Skeletal muscle tissue (tissue), 4 donors: Measurements from ENCODE around the gene LSM11. TPM values are rescaled to one million over a fixed set of nuclear protein-coding genes. Genes with fewer than 3 reads are reported as not detected.

Experiments
- H3K27ac ChIP-seq: one replicate; pipeline ENCODE4 v1.7.0; 2013; ENCODE audit warnings: mild to moderate bottlenecking, low read depth, low read length, inconsistent platforms
- H3K27me3 ChIP-seq, 3 donors: one replicate each; pipeline ENCODE4 v1.7.0; 2013; ENCODE audit warnings: low read length in 3 of 3; ENCODE audit not compliant: control insufficient read depth in 3 of 3, insufficient read depth in 3 of 3
- H3K36me3 ChIP-seq, 3 donors: one replicate each; pipeline ENCODE4 v1.7.0; 2013; ENCODE audit warnings: low read length in 3 of 3; ENCODE audit not compliant: control insufficient read depth in 3 of 3, insufficient read depth in 3 of 3
- H3K4me1 ChIP-seq, 3 donors: one replicate each; pipeline ENCODE4 v1.7.0; 2013; ENCODE audit warnings: low read length in 3 of 3, mild to moderate bottlenecking in 3 of 3; ENCODE audit not compliant: control insufficient read depth in 3 of 3, insufficient read depth in 3 of 3
- H3K4me3 ChIP-seq, 3 donors: one replicate each; pipeline ENCODE4 v1.7.0; 2013; ENCODE audit warnings: low read length in 3 of 3
- H3K9ac ChIP-seq, 3 donors: one replicate each; pipeline ENCODE4 v1.7.0; 2013; ENCODE audit warnings: low read length in 3 of 3, mild to moderate bottlenecking in 3 of 3, moderate library complexity in 2 of 3, low read depth in 1 of 3
- H3K9me3 ChIP-seq, 3 donors: one replicate each; pipeline ENCODE4 v1.7.0; 2013; ENCODE audit warnings: low read length in 3 of 3; ENCODE audit not compliant: control insufficient read depth in 3 of 3
- total RNA-seq: library from RNA; depleted of rRNA; stranded (reverse); fragments of >200 nt; gene quantifications from one replicate; pipeline ENCODE4 v1.2.3, GENCODE V29; 2014
- donor health status: Osteomylitis.

LSM11 gene
- total RNA-seq, 1 donor from 2014 or later: 8.9 TPM

- no peak overlapping the region for H3K9ac ChIP-seq
- no peak overlapping the region for H3K27ac ChIP-seq
- no peak overlapping the region for H3K4me3 ChIP-seq
- H3K4me1 ChIP-seq: peaks cover 13 to 19% (median 14%) of the 10 kb centered on the region in 3 donors
- no peaks in the 10 kb centered on the region for H3K27me3 ChIP-seq
- no peaks in the 10 kb centered on the region for H3K9me3 ChIP-seq
- H3K36me3 ChIP-seq: no peaks in the 10 kb centered on the region
Observed at GRCh38 chr5:157747173-157747740, 3.7 kb downstream of the LSM11 start.

GRCh38 chr5:157747766-157748700 is 4.5 kb downstream of the LSM11 start:
- H3K9me3 ChIP-seq: no peaks in the 10 kb centered on the region
- peaks cover 13 to 17% (median 13%) of the 10 kb centered on the region in 3 donors for H3K4me1 ChIP-seq
- peaks cover 0 to 1% (median 0%) of the 10 kb centered on the region in 3 donors for H3K36me3 ChIP-seq
- H3K9ac ChIP-seq: no peak overlapping the region
- no peak overlapping the region for H3K27ac ChIP-seq
- no peak overlapping the region for H3K4me3 ChIP-seq
- no peaks in the 10 kb centered on the region for H3K27me3 ChIP-seq

GRCh38 chr5:157748760-157749461 is 5.4 kb downstream of the LSM11 start:
- Histone ChIP-seq H3K27me3 (no peaks in the 10 kb centered on the region), H3K4me1 (peaks cover 9 to 14% (median 10%) of the 10 kb centered on the region in 3 donors), H3K36me3 (peaks cover 0 to 2% (median 2%) of the 10 kb centered on the region in 3 donors), H3K4me3 (no peak overlapping the region), H3K27ac (no peak overlapping the region), H3K9ac (no peak overlapping the region), H3K9me3 (no peaks in the 10 kb centered on the region)

DNA sequence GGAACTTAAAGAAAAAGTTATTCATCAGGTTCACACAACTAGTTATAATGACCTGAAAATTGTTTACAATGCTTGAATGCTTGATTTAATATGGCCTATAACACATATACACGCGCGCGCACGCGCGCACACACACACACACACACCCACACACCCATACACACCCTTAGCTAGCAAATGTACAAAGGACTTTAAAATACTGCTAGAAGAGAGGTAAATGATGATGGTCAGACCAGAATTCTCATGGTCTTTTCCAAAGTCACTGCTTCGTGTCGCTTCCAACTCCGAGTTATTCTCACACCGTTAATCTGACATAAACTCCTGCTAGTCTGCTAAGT is 5.9 kb downstream of the LSM11 start:
- H3K36me3 ChIP-seq: peaks cover 0 to 5% (median 3%) of the 10 kb centered on the region in 3 donors
- no peak overlapping the region for H3K9ac ChIP-seq
- H3K27ac ChIP-seq: no peak overlapping the region
- H3K27me3 ChIP-seq: no peaks in the 10 kb centered on the region
- peaks cover 6 to 9% (median 7%) of the 10 kb centered on the region in 3 donors for H3K4me1 ChIP-seq
- no peaks in the 10 kb centered on the region for H3K9me3 ChIP-seq
- no peak overlapping the region for H3K4me3 ChIP-seq

GRCh38 chr5:157750320-157750719 is 6.8 kb downstream of the LSM11 start:
- H3K36me3 ChIP-seq: peaks cover 0 to 11% (median 11%) of the 10 kb centered on the region in 3 donors
- no peak overlapping the region for H3K4me3 ChIP-seq
- H3K4me1 ChIP-seq: peaks cover 0 to under 1% (median 0%) of the 10 kb centered on the region in 3 donors
- H3K27ac ChIP-seq: no peak overlapping the region
- no peaks in the 10 kb centered on the region for H3K9me3 ChIP-seq
- no peak overlapping the region for H3K9ac ChIP-seq
- no peaks in the 10 kb centered on the region for H3K27me3 ChIP-seq

DNA sequence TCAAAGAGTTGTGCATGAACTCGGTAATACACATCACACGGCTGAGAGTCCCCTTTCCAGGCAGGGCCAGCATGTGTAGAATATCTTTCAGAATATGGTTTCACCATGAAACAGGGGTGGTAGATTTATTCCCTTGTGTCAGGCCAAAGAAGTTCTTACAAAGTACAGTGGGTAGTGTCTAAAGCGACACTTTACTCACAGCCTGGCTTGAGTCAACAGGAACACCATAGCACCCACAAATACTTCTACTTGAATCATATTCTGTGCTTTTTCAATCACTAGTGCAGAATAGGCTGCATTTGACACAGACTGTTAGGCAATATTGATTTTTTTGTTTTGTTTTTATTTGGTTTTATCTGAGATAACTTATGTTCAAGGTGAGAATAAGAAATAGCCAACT is 12.6 kb downstream of the LSM11 start:
- H3K9ac ChIP-seq: no peak overlapping the region
- H3K27me3 ChIP-seq: no peaks in the 10 kb centered on the region
- H3K36me3 ChIP-seq: peaks cover 6 to 22% (median 17%) of the 10 kb centered on the region in 3 donors
- H3K4me3 ChIP-seq: no peak overlapping the region
- no peak overlapping the region for H3K27ac ChIP-seq
- H3K4me1 ChIP-seq: no peaks in the 10 kb centered on the region
- H3K9me3 ChIP-seq: no peaks in the 10 kb centered on the region

DNA sequence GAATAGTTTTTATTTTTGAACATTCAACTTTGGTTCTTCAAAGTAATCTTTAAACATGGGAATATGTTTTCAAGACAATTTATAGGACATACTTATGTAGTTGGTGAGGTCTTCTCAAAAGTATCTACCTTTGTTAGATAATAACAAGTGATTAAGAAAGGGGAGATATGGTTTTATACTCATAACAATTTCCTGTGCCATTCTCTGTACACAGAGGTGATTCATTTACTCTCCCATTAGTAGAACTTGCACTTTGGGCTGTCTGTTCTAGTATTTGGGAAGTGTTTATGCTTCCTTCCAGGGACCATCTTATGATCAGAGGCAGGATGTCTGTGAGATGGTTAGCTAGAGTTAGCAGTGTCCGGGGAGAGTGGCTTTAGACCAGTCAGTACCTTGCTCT is 15.2 kb downstream of the LSM11 start:
- Histone ChIP-seq H3K27ac (no peak overlapping the region), H3K36me3 (peaks cover 6 to 22% (median 15%) of the 10 kb centered on the region in 3 donors), H3K9ac (no peak overlapping the region), H3K4me3 (no peak overlapping the region), H3K9me3 (no peaks in the 10 kb centered on the region), H3K4me1 (peaks cover 0 to 5% (median 0%) of the 10 kb centered on the region in 3 donors), H3K27me3 (no peaks in the 10 kb centered on the region)

DNA sequence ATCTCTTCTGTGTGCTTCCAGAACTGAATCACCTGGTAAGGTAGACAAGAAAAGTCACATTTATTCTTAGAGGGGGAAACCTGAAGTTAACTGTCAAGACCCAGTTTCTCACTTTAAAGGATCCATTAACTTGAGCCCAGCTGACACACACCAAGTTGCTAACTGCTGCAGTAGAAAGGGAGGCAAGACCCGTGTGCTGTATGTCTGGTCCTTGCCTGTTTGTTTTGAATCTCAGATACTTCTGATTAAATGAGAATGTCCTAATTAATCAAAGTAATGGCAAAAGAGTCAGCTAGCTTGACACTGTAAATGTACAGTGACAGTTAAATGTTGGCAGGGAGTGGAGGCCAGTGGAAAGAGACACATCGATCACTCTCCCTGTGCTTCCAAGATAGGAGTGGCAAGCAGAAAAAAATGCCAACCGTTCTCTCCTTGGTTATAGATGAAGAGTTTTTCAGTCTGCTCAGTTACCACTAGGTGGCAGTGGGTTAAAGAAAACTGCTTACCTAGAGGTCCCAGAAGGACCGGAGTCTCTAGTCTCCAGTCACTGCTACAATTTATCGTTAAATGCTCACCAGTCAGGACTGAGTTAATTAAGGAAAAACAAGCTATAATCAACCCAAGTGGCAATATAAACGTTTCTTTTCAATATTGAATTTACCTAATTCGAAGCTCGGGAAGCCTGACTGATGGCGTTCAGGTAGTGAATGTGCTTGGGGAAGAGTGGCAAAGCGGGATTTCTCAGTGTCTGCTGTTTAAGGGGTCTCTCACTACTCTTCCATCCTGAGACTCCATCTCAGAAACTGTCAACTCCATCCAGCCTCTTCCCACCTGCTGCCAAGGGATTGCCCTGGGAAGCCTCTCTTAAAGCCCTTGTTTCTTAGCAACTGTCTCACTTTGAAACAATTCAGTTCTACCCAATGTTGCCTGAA is 18.4 kb downstream of the LSM11 start:
- Histone ChIP-seq H3K9ac (no peak overlapping the region), H3K27ac (no peak overlapping the region), H3K27me3 (no peaks in the 10 kb centered on the region), H3K9me3 (no peaks in the 10 kb centered on the region), H3K4me1 (peaks cover 0 to 5% (median 0%) of the 10 kb centered on the region in 3 donors), H3K4me3 (no peak overlapping the region), H3K36me3 (no peaks in the 10 kb centered on the region)

GRCh38 chr5:157764531-157764930 is 21.0 kb downstream of the LSM11 start:
- Histone ChIP-seq H3K9me3 (no peaks in the 10 kb centered on the region), H3K36me3 (no peaks in the 10 kb centered on the region), H3K27me3 (no peaks in the 10 kb centered on the region), H3K4me1 (peaks cover 5 to 8% (median 8%) of the 10 kb centered on the region in 3 donors), H3K4me3 (no peak overlapping the region), H3K27ac (no peak overlapping the region), H3K9ac (no peak overlapping the region)
